GM20431 (cell line): ENCODE results near the gene BRMS1.

Experiments
- in situ Hi-C: fragments of 300-500 bp; cut with MseI, MboI; formaldehyde crosslinking; loops from one replicate; pipeline ENCODE4 v1.15.0; 2020; ENCODE audit warnings: low sequenced_read_pairs; ENCODE audit not compliant: unreplicated experiment

Gene BRMS1

GRCh38 chr11:66338276-66339161 is 6.4 kb downstream of the BRMS1 start:
- in situ Hi-C loops = no loop called here

- in situ Hi-C loops = no loop called here
Observed at GRCh38 chr11:66337103-66337899, 7.6 kb downstream of the BRMS1 start.

- in situ Hi-C loops = no loop called here
Observed at GRCh38 chr11:66336234-66337102, 8.4 kb downstream of the BRMS1 start, which contains the start of gene RIN1. Gene RIN1 (minus strand): TSS chr11:66336434. CDS start chr11:66336402, 32 bp downstream.

- in situ Hi-C loops = no loop called here
Observed at GRCh38 chr11:66335531-66336233, 9.2 kb downstream of the BRMS1 start.

- in situ Hi-C loops = no loop called here
Observed at GRCh38 chr11:66334605-66335442, 10.1 kb downstream of the BRMS1 start.

- in situ Hi-C loops = no loop called here
Observed at GRCh38 chr11:66333896-66334604, 10.9 kb downstream of the BRMS1 start.

GRCh38 chr11:66333220-66333877 is 11.6 kb downstream of the BRMS1 start:
- in situ Hi-C loops = no loop called here

GRCh38 chr11:66332371-66333219 is 12.3 kb downstream of the BRMS1 start:
- in situ Hi-C loops = no loop called here

GRCh38 chr11:66331542-66332370 is 13.1 kb downstream of the BRMS1 start:
- in situ Hi-C loops = no loop called here

GRCh38 chr11:66330931-66331330 is 14.0 kb downstream of the BRMS1 start:
- in situ Hi-C loops = no loop called here

- in situ Hi-C loops = no loop called here
Observed at GRCh38 chr11:66329165-66329673, 15.7 kb downstream of the BRMS1 start.

GRCh38 chr11:66328302-66329144 is 16.4 kb downstream of the BRMS1 start:
- in situ Hi-C loops = no loop called here

GRCh38 chr11:66328031-66328301 is 16.9 kb downstream of the BRMS1 start:
- in situ Hi-C loops = no loop called here

- in situ Hi-C loops = no loop called here
Observed at GRCh38 chr11:66327171-66328030, 17.5 kb downstream of the BRMS1 start.
